Gastroesophageal sphincter (tissue), 4 donors: ENCODE results near the gene NUAK2. TPM values are rescaled to one million over a fixed set of nuclear protein-coding genes. Genes with fewer than 3 reads are reported as not detected.

Experiments
- ATAC-seq: fragments of 150-250 bp; one replicate; pipeline ENCODE4 v1.9.1; 2016; ENCODE audit warnings: mild to moderate bottlenecking, moderate library complexity
- H3K27ac ChIP-seq, 4 donors: fragments of 200-600 bp; sonication (generic) in 3 of 4; 1 replicate in 3 of 4; 2 replicates in 1 of 4; pipeline ENCODE4 v1.5.1; 2016 to 2019
- H3K27me3 ChIP-seq: fragments of 200-600 bp; sonication (generic); one replicate; pipeline ENCODE4 v1.5.1; 2019
- H3K36me3 ChIP-seq, 2 donors: fragments of 200-600 bp; sonication (generic); one replicate each; pipeline ENCODE4 v1.5.1; 2019; ENCODE audit warnings: control low read depth in 1 of 2
- H3K4me1 ChIP-seq, 3 donors: fragments of 200-600 bp; sonication (generic); 1 replicate in 2 of 3; 2 replicates in 1 of 3; pipeline ENCODE4 v1.5.1; 2016 to 2019; ENCODE audit warnings: control low read depth in 2 of 3
- H3K4me3 ChIP-seq, 2 donors: fragments of 200-600 bp; sonication (generic); one replicate each; pipeline ENCODE4 v1.5.1; 2019; ENCODE audit warnings: mild to moderate bottlenecking in 1 of 2, moderate library complexity in 1 of 2
- H3K9me3 ChIP-seq, 3 donors: fragments of 200-600 bp; sonication (generic); one replicate each; pipeline ENCODE4 v1.5.1; 2017 to 2019; ENCODE audit warnings: control low read depth in 2 of 3
- CTCF ChIP-seq, 4 experiments: fragments of 200-600 bp in 2 of 4; fragments of 450-650 bp in 2 of 4; sonication (generic) in 1 of 4; IDR thresholded peaks; one replicate each; pipeline ENCODE4 v1.5.1; 2017 to 2019; ENCODE audit warnings: antibody characterized with exemption in 4 of 4, mild to moderate bottlenecking in 2 of 4, moderate library complexity in 2 of 4
- EP300 ChIP-seq: sonication (generic); formaldehyde crosslinking; IDR thresholded peaks from one replicate; pipeline ENCODE4 v1.6.1; 2017; ENCODE audit warnings: antibody characterized with exemption, mild to moderate bottlenecking
- POLR2A ChIP-seq, 2 donors: fragments of 450-650 bp; IDR thresholded peaks; one replicate each; pipeline ENCODE4 v1.6.1; 2017; ENCODE audit warnings: antibody characterized with exemption in 2 of 2, mild to moderate bottlenecking in 2 of 2, moderate library complexity in 1 of 2
- POLR2AphosphoS5 ChIP-seq: sonication (generic); formaldehyde crosslinking; IDR thresholded peaks from one replicate; pipeline ENCODE4 v1.6.1; 2017; ENCODE audit warnings: antibody characterized with exemption
- WGBS, 2 donors: methylation state at CpG; one replicate each; pipeline ENCODE4 v1.1.5; 2018; ENCODE audit warnings: low coverage in 1 of 2; 5-methylcytosine and 5-hydroxymethylcytosine counted together
- total RNA-seq, 4 donors: library from RNA; depleted of rRNA; stranded (reverse); fragments of >200 nt; gene quantifications; one replicate each; pipeline ENCODE4 v1.1.0, GENCODE V29; 2016

NUAK2 gene
- total RNA-seq, 4 donors from 2014 or later: 0.67 to 1.1 (median 0.83) TPM

- H3K36me3 ChIP-seq: peaks cover 0 to 19% of the 10 kb centered on the region in 2 donors
- H3K4me3 ChIP-seq: no peak overlapping the region
- H3K27me3 ChIP-seq: no peaks in the 10 kb centered on the region
- WGBS, 2 donors: 75 to 98% methylated on average over 3 to 5 of the region's 8 CpGs
- H3K4me1 ChIP-seq: peaks cover 0 to 30% (median 2%) of the 10 kb centered on the region in 3 donors
- H3K9me3 ChIP-seq: no peaks in the 10 kb centered on the region
- H3K27ac ChIP-seq: no peak overlapping the region
- no peak for TF ChIP-seq CTCF (IDR thresholded peaks at IDR 0.05)
- no peak for TF ChIP-seq EP300
- ATAC-seq: no peak
Measured at GRCh38 chr1:205267306-205267902, 54.1 kb downstream of the NUAK2 start.

GRCh38 chr1:205266611-205267305 is 54.8 kb downstream of the NUAK2 start:
- ATAC-seq: no peak
- TF ChIP-seq POLR2AphosphoS5: no peak
- no peak for TF ChIP-seq POLR2A (IDR thresholded peaks at IDR 0.05)
- no peak for TF ChIP-seq CTCF (IDR thresholded peaks at IDR 0.05)
- no peak for TF ChIP-seq EP300
- peaks cover 0 to 13% of the 10 kb centered on the region in 2 donors for H3K36me3 ChIP-seq
- no peak overlapping the region for H3K4me3 ChIP-seq
- H3K27ac ChIP-seq: no peak overlapping the region
- 76 to 88% methylated on average over 9 of the region's 10 CpGs for WGBS, 2 donors
- peaks cover 0 to 30% (median 7%) of the 10 kb centered on the region in 3 donors for H3K4me1 ChIP-seq
- H3K27me3 ChIP-seq: no peaks in the 10 kb centered on the region
- no peaks in the 10 kb centered on the region for H3K9me3 ChIP-seq

GRCh38 chr1:205263580-205264190 is 57.9 kb downstream of the NUAK2 start:
- no peaks in the 10 kb centered on the region for H3K9me3 ChIP-seq
- ATAC-seq: no peak
- H3K4me1 ChIP-seq: peaks cover 0 to 28% (median 9%) of the 10 kb centered on the region in 3 donors
- WGBS, 2 donors: 67 to 76% methylated on average over 1 to 2 of the region's 2 CpGs
- no peak overlapping the region for H3K4me3 ChIP-seq
- peaks cover 0 to 4% of the 10 kb centered on the region in 2 donors for H3K36me3 ChIP-seq
- TF ChIP-seq CTCF (IDR thresholded peaks at IDR 0.05) (no peak), POLR2A (IDR thresholded peaks at IDR 0.05) (no peak), POLR2AphosphoS5 (no peak), EP300 (no peak)
- H3K27ac ChIP-seq: no peak overlapping the region
- H3K27me3 ChIP-seq: no peaks in the 10 kb centered on the region

- Histone ChIP-seq H3K36me3 (peaks cover 0 to 4% of the 10 kb centered on the region in 2 donors), H3K4me1 (peaks cover 0 to 37% (median 9%) of the 10 kb centered on the region in 3 donors), H3K4me3 (no peak overlapping the region), H3K9me3 (no peaks in the 10 kb centered on the region), H3K27me3 (no peaks in the 10 kb centered on the region), H3K27ac (no peak overlapping the region)
- 66% methylated on average over 8 of the region's 8 CpGs; no CpG with 5 or more reads in 1 of the 2 donors for WGBS, 2 donors
- no peak for ATAC-seq
- TF ChIP-seq CTCF (IDR thresholded peaks at IDR 0.05) (no peak), EP300 (no peak)
Measured at GRCh38 chr1:205262731-205263171, 58.8 kb downstream of the NUAK2 start.
